ENCODE results near the gene PTPRJ. TPM values are rescaled to one million over a fixed set of nuclear protein-coding genes. Genes with fewer than 3 reads are reported as not detected.

Gene PTPRJ
- total RNA-seq, 2 donors from 2014 or later, result 26.5 to 37.4 TPM

DNA sequence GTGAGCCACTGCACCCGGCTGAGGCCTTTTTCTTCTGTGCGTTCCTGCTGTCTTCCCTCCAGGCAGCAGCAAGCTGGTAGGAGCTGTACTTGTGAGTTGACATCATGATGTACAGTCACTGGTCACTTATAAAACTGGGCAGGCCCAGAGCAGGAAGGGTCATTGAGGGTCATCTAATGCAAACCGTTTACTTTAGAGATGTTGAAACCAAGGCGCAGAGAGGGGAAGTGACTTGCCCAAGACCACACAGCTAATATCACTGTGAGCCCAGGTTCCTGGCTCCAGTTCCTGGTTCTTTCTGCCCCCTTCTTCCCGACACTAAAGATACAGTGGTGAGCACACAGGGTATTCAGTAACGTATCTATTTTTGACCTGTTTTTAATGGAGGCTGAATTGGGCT lies 27.3 kb downstream of the PTPRJ start:
- H3K9me3 Mint-ChIP-seq, result no peaks in the 10 kb centered on the region
- peak overlapping the region; percentile 55 for H3K27ac Mint-ChIP-seq
- no peak overlapping the region for H3K27ac ChIP-seq (ENCODE audit: low read depth, low read length)
- no peaks in the 10 kb centered on the region for H3K36me3 ChIP-seq (ENCODE audit: control insufficient read depth, insufficient read depth, low read length)
- TF ChIP-seq, protein P1, sequence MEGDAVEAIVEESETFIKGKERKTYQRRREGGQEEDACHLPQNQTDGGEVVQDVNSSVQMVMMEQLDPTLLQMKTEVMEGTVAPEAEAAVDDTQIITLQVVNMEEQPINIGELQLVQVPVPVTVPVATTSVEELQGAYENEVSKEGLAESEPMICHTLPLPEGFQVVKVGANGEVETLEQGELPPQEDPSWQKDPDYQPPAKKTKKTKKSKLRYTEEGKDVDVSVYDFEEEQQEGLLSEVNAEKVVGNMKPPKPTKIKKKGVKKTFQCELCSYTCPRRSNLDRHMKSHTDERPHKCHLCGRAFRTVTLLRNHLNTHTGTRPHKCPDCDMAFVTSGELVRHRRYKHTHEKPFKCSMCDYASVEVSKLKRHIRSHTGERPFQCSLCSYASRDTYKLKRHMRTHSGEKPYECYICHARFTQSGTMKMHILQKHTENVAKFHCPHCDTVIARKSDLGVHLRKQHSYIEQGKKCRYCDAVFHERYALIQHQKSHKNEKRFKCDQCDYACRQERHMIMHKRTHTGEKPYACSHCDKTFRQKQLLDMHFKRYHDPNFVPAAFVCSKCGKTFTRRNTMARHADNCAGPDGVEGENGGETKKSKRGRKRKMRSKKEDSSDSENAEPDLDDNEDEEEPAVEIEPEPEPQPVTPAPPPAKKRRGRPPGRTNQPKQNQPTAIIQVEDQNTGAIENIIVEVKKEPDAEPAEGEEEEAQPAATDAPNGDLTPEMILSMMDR (conservative IDR thresholded peaks at IDR 0.05), result no peak
- 92 to 93% methylated on average over 5 to 6 of the region's 6 CpGs for WGBS, 2 experiments (ENCODE audit: insufficient coverage in 1 of 2, insufficient read length in 1 of 2)
- no peaks in the 10 kb centered on the region for H3K36me3 Mint-ChIP-seq (ENCODE audit: low read depth)
- peaks cover 5% of the 10 kb centered on the region for H3K4me1 ChIP-seq (ENCODE audit: control insufficient read depth, insufficient read depth, low read length)
- no peak overlapping the region for H3K4me3 Mint-ChIP-seq
- DNase-seq, result no peak
- H3K9me3 ChIP-seq (ENCODE audit: control insufficient read depth, low read length), result no peaks in the 10 kb centered on the region
- H3K27me3 ChIP-seq (ENCODE audit: control insufficient read depth, insufficient read depth, low read length, poor library complexity, severe bottlenecking), result no peaks in the 10 kb centered on the region
- H3K4me3 ChIP-seq (ENCODE audit: low read length), result no peak overlapping the region
- peaks cover 41% of the 10 kb centered on the region for H3K4me1 Mint-ChIP-seq
- H3K9ac ChIP-seq (ENCODE audit: extremely low read depth, low read length, poor library complexity, severe bottlenecking), result no peak overlapping the region
- H3K27me3 Mint-ChIP-seq (ENCODE audit: insufficient read depth), result no peaks in the 10 kb centered on the region

DNA sequence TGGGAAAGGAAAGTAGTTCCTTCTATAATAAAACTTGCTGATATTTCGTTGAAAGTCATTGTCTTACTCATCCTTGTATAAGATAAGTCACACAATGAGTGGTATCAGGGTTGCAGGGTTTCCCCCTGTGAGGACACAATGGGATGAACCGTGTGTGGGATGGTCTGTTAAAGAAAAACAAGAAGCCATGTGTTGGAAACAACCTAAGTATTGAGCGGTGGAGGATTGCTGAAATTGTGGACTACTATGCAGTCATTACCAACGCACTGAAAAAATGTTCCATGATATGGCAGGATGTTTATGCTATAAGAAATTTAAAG lies 28.6 kb downstream of the PTPRJ start:
- no peak overlapping the region for H3K4me3 Mint-ChIP-seq
- no peak overlapping the region for H3K27ac ChIP-seq (ENCODE audit: low read depth, low read length)
- no peak overlapping the region for H3K9ac ChIP-seq (ENCODE audit: extremely low read depth, low read length, poor library complexity, severe bottlenecking)
- no peaks in the 10 kb centered on the region for H3K9me3 Mint-ChIP-seq
- peak overlapping the region; percentile 46 for H3K27ac Mint-ChIP-seq
- H3K9me3 ChIP-seq (ENCODE audit: control insufficient read depth, low read length), result no peaks in the 10 kb centered on the region
- no peaks in the 10 kb centered on the region for H3K36me3 Mint-ChIP-seq (ENCODE audit: low read depth)
- H3K27me3 ChIP-seq (ENCODE audit: control insufficient read depth, insufficient read depth, low read length, poor library complexity, severe bottlenecking), result no peaks in the 10 kb centered on the region
- H3K4me1 Mint-ChIP-seq, result peaks cover 46% of the 10 kb centered on the region
- no peaks in the 10 kb centered on the region for H3K27me3 Mint-ChIP-seq (ENCODE audit: insufficient read depth)
- no peak overlapping the region for H3K4me3 ChIP-seq (ENCODE audit: low read length)
- 42 to 67% methylated on average over 3 to 4 of the region's 4 CpGs for WGBS, 2 experiments (ENCODE audit: insufficient coverage in 1 of 2, insufficient read length in 1 of 2)
- peaks cover 12% of the 10 kb centered on the region for H3K4me1 ChIP-seq (ENCODE audit: control insufficient read depth, insufficient read depth, low read length)
- TF ChIP-seq, protein P1 (conservative IDR thresholded peaks at IDR 0.05), result no peak
- DNase-seq, result peak; percentile 65
- H3K36me3 ChIP-seq (ENCODE audit: control insufficient read depth, insufficient read depth, low read length), result no peaks in the 10 kb centered on the region

DNA sequence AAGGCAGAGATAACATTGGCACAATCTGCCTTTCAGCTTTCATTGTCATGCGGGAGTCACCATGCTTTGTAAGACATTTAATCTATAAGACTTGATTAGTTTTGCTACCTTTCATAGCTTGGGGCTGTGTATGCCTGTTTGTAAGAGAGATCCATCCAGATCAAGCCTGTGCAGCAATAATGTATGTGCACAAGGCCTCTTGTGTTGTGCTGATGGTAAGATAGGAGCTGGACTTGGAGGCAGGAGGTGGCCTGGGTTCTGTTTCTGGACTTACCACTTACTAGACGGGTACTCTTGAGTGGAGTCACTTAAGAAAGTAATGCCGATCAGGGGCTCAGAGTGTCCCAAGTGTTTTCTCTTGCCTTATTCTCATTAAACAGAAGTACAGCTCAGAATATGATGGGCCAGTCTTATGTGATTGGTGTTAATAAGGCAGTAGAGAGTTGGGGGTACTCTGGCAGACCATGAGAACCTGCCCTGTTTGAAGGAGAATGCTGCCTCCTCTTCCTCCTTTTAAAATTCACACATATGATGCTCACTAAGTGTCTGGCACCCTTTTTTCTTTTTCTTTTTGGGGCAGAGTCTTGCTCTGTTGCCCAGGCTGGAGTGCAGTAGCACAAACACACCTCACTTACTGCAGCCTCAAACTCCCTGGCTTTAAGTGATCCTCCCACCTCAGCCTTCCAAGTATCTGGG lies 30.9 kb downstream of the PTPRJ start:
- WGBS, 2 experiments (ENCODE audit: insufficient coverage in 1 of 2, insufficient read length in 1 of 2), result 67 to 94% methylated on average over 1 to 3 of the region's 3 CpGs

More for the DNA sequence above, 30.9 kb downstream of the PTPRJ start:
- no peaks in the 10 kb centered on the region for H3K27me3 ChIP-seq (ENCODE audit: control insufficient read depth, insufficient read depth, low read length, poor library complexity, severe bottlenecking)
- TF ChIP-seq, protein P1 (conservative IDR thresholded peaks at IDR 0.05), result no peak
- DNase-seq, result no peak
- Mint-ChIP-seq H3K9me3 (no peaks in the 10 kb centered on the region), H3K4me1 (peaks cover 32% of the 10 kb centered on the region), H3K27me3 (ENCODE audit: insufficient read depth) (no peaks in the 10 kb centered on the region), H3K36me3 (ENCODE audit: low read depth) (no peaks in the 10 kb centered on the region), H3K27ac (no peak overlapping the region), H3K4me3 (no peak overlapping the region)
- no peaks in the 10 kb centered on the region for H3K9me3 ChIP-seq (ENCODE audit: control insufficient read depth, low read length)
- H3K36me3 ChIP-seq (ENCODE audit: control insufficient read depth, insufficient read depth, low read length), result no peaks in the 10 kb centered on the region
- H3K4me3 ChIP-seq (ENCODE audit: low read length), result no peak overlapping the region
- no peak overlapping the region for H3K27ac ChIP-seq (ENCODE audit: low read depth, low read length)
- H3K4me1 ChIP-seq (ENCODE audit: control insufficient read depth, insufficient read depth, low read length), result peaks cover 8% of the 10 kb centered on the region
- H3K9ac ChIP-seq (ENCODE audit: extremely low read depth, low read length, poor library complexity, severe bottlenecking), result no peak overlapping the region

Data from endodermal cell (in vitro differentiated cells).